ENCODE results near the gene PLA2G2E.
"Not testable (repeated sequence)": the region's sequence is repeated elsewhere in the genome, so short reads cannot be mapped to it uniquely, and the experiment has no call there.

PLA2G2E gene

GRCh38 chr1:19934336-19934735, 10.9 kb upstream of the PLA2G2E start:
- Histone ChIP-seq H3K9me3 (ENCODE audit: insufficient read depth, low read depth, low read length) (peaks cover 9% of the 10 kb centered on the region), H2BK12ac (ENCODE audit: low read length) (no peak overlapping the region), H3K4me1 (ENCODE audit: control insufficient read depth in 1 of 2, insufficient read depth in 2 of 2, low read length in 2 of 2) (no peaks in the 10 kb centered on the region), H4K91ac (ENCODE audit: low read depth, low read length) (no peak overlapping the region), H3K18ac (ENCODE audit: low read length) (no peak overlapping the region), H3K4me3 (ENCODE audit: low read depth, low read length) (no peak overlapping the region), H4K8ac (ENCODE audit: low read depth, low read length) (no peak overlapping the region), H3K4me2 (ENCODE audit: low read length) (no peak overlapping the region), H3K23ac (ENCODE audit: low read length) (no peak overlapping the region), H3K79me2 (ENCODE audit: control insufficient read depth, insufficient read depth, low read length, poor library complexity) (no peaks in the 10 kb centered on the region), H2AK5ac (ENCODE audit: low read length) (no peak overlapping the region), H2AFZ (ENCODE audit: insufficient read depth, low read length, poor library complexity) (no peak overlapping the region), H3K14ac (ENCODE audit: low read length) (no peak overlapping the region), H3K27me3 (ENCODE audit: insufficient read depth, low read length) (no peaks in the 10 kb centered on the region), H2BK5ac (ENCODE audit: low read depth, low read length, poor library complexity) (no peak overlapping the region), H2BK120ac (ENCODE audit: insufficient read depth, low read length, poor library complexity) (no peak overlapping the region), H3K79me1 (ENCODE audit: low read length) (no peaks in the 10 kb centered on the region), H4K12ac (ENCODE audit: low read depth, low read length) (no peak overlapping the region), H3K27ac (ENCODE audit: low read depth, low read length) (no peak overlapping the region), H3K9ac (ENCODE audit: low read length) (no peak overlapping the region), H3K4ac (ENCODE audit: low read depth, low read length) (no peak overlapping the region), H3K36me3 (ENCODE audit: control insufficient read depth in 1 of 2, insufficient read depth in 2 of 2, low read length in 2 of 2) (no peaks in the 10 kb centered on the region)
- WGBS (ENCODE audit: extremely low coverage, insufficient coverage, insufficient read length), result no CpG with 5 or more reads among the region's 7 CpGs
- no peak for DNase-seq

- Histone ChIP-seq H3K79me1 (ENCODE audit: low read length) (no peaks in the 10 kb centered on the region), H3K14ac (ENCODE audit: low read length) (no peak overlapping the region), H4K12ac (ENCODE audit: low read depth, low read length) (no peak overlapping the region), H3K4ac (ENCODE audit: low read depth, low read length) (no peak overlapping the region), H3K36me3 (ENCODE audit: control insufficient read depth in 1 of 2, insufficient read depth in 2 of 2, low read length in 2 of 2) (no peaks in the 10 kb centered on the region), H2AK5ac (ENCODE audit: low read length) (no peak overlapping the region), H2BK120ac (ENCODE audit: insufficient read depth, low read length, poor library complexity) (no peak overlapping the region), H3K79me2 (ENCODE audit: control insufficient read depth, insufficient read depth, low read length, poor library complexity) (no peaks in the 10 kb centered on the region), H2BK5ac (ENCODE audit: low read depth, low read length, poor library complexity) (no peak overlapping the region), H4K91ac (ENCODE audit: low read depth, low read length) (no peak overlapping the region), H3K4me1 (ENCODE audit: control insufficient read depth in 1 of 2, insufficient read depth in 2 of 2, low read length in 2 of 2) (no peaks in the 10 kb centered on the region), H3K9me3 (ENCODE audit: insufficient read depth, low read depth, low read length) (peaks cover 9% of the 10 kb centered on the region), H3K27ac (ENCODE audit: low read depth, low read length) (no peak overlapping the region), H3K9ac (ENCODE audit: low read length) (no peak overlapping the region), H3K4me2 (ENCODE audit: low read length) (no peak overlapping the region), H3K18ac (ENCODE audit: low read length) (no peak overlapping the region), H2AFZ (ENCODE audit: insufficient read depth, low read length, poor library complexity) (no peak overlapping the region), H3K23ac (ENCODE audit: low read length) (no peak overlapping the region), H4K8ac (ENCODE audit: low read depth, low read length) (no peak overlapping the region), H2BK12ac (ENCODE audit: low read length) (no peak overlapping the region), H3K4me3 (ENCODE audit: low read depth, low read length) (no peak overlapping the region), H3K27me3 (ENCODE audit: insufficient read depth, low read length) (no peaks in the 10 kb centered on the region)
- no peak for DNase-seq
- no CpG with 5 or more reads among the region's 1 CpG for WGBS (ENCODE audit: extremely low coverage, insufficient coverage, insufficient read length)
Measured at GRCh38 chr1:19932866-19933265, 9.4 kb upstream of the PLA2G2E start.

- not testable (repeated sequence) for H3K4ac ChIP-seq (ENCODE audit: low read depth, low read length); H2AFZ ChIP-seq (ENCODE audit: insufficient read depth, low read length, poor library complexity); H3K9me3 ChIP-seq (ENCODE audit: insufficient read depth, low read depth, low read length); H3K79me1 ChIP-seq (ENCODE audit: low read length); H2BK120ac ChIP-seq (ENCODE audit: insufficient read depth, low read length, poor library complexity); H3K18ac ChIP-seq (ENCODE audit: low read length); H2BK5ac ChIP-seq (ENCODE audit: low read depth, low read length, poor library complexity); H3K4me2 ChIP-seq (ENCODE audit: low read length); H3K23ac ChIP-seq (ENCODE audit: low read length); H3K36me3 ChIP-seq (ENCODE audit: control insufficient read depth in 1 of 2, insufficient read depth in 2 of 2, low read length in 2 of 2); H4K8ac ChIP-seq (ENCODE audit: low read depth, low read length); H4K12ac ChIP-seq (ENCODE audit: low read depth, low read length); H3K4me3 ChIP-seq (ENCODE audit: low read depth, low read length); H2BK12ac ChIP-seq (ENCODE audit: low read length); H3K79me2 ChIP-seq (ENCODE audit: control insufficient read depth, insufficient read depth, low read length, poor library complexity); H3K9ac ChIP-seq (ENCODE audit: low read length); H2AK5ac ChIP-seq (ENCODE audit: low read length); H3K14ac ChIP-seq (ENCODE audit: low read length); H3K27me3 ChIP-seq (ENCODE audit: insufficient read depth, low read length); H4K91ac ChIP-seq (ENCODE audit: low read depth, low read length)
- WGBS (ENCODE audit: extremely low coverage, insufficient coverage, insufficient read length), result no CpG with 5 or more reads among the region's 3 CpGs
- peak in 1 of 2 donors; percentile 57 for DNase-seq
- H3K4me1 ChIP-seq (ENCODE audit: control insufficient read depth in 1 of 2, insufficient read depth in 2 of 2, low read length in 2 of 2), result peaks cover 9 to 11% of the 10 kb centered on the region in 2 experiments
- H3K27ac ChIP-seq (ENCODE audit: low read depth, low read length), result peak overlapping the region; percentile 54
Measured at GRCh38 chr1:19927130-19927421, 3.7 kb upstream of the PLA2G2E start.

GRCh38 chr1:19926296-19927129, 3.1 kb upstream of the PLA2G2E start:
- Histone ChIP-seq H3K14ac (ENCODE audit: low read length) (peak overlapping the region; percentile 24), H2AK5ac (ENCODE audit: low read length) (no peak overlapping the region), H4K91ac (ENCODE audit: low read depth, low read length) (peak overlapping the region; percentile 82), H3K36me3 (ENCODE audit: control insufficient read depth in 1 of 2, insufficient read depth in 2 of 2, low read length in 2 of 2) (no peaks in the 10 kb centered on the region), H3K23ac (ENCODE audit: low read length) (no peak overlapping the region), H3K4me1 (ENCODE audit: control insufficient read depth in 1 of 2, insufficient read depth in 2 of 2, low read length in 2 of 2) (peaks cover 9 to 11% of the 10 kb centered on the region in 2 experiments), H3K9ac (ENCODE audit: low read length) (no peak overlapping the region), H4K8ac (ENCODE audit: low read depth, low read length) (peak overlapping the region; percentile 46), H3K4me2 (ENCODE audit: low read length) (no peak overlapping the region), H3K27me3 (ENCODE audit: insufficient read depth, low read length) (no peaks in the 10 kb centered on the region), H3K9me3 (ENCODE audit: insufficient read depth, low read depth, low read length) (peaks cover 3% of the 10 kb centered on the region), H3K4ac (ENCODE audit: low read depth, low read length) (no peak overlapping the region), H3K79me2 (ENCODE audit: control insufficient read depth, insufficient read depth, low read length, poor library complexity) (peaks cover 2% of the 10 kb centered on the region), H3K4me3 (ENCODE audit: low read depth, low read length) (no peak overlapping the region), H4K12ac (ENCODE audit: low read depth, low read length) (no peak overlapping the region), H2BK120ac (ENCODE audit: insufficient read depth, low read length, poor library complexity) (peak overlapping the region; percentile 76), H2AFZ (ENCODE audit: insufficient read depth, low read length, poor library complexity) (no peak overlapping the region), H2BK12ac (ENCODE audit: low read length) (peak overlapping the region; percentile 55), H3K27ac (ENCODE audit: low read depth, low read length) (peak overlapping the region; percentile 59), H3K18ac (ENCODE audit: low read length) (peak overlapping the region; percentile 41), H2BK5ac (ENCODE audit: low read depth, low read length, poor library complexity) (peak overlapping the region; percentile 60), H3K79me1 (ENCODE audit: low read length) (peaks cover 8% of the 10 kb centered on the region)
- DNase-seq, result peak; percentile 68 to 78
- no CpG with 5 or more reads among the region's 8 CpGs for WGBS (ENCODE audit: extremely low coverage, insufficient coverage, insufficient read length)
